Measurements from ENCODE around the gene UBN2. TPM values are rescaled to one million over a fixed set of nuclear protein-coding genes. Genes with fewer than 3 reads are reported as not detected.

The UBN2 gene
- total RNA-seq, 1 donor from 2014 or later, result 7.4 TPM

DNA sequence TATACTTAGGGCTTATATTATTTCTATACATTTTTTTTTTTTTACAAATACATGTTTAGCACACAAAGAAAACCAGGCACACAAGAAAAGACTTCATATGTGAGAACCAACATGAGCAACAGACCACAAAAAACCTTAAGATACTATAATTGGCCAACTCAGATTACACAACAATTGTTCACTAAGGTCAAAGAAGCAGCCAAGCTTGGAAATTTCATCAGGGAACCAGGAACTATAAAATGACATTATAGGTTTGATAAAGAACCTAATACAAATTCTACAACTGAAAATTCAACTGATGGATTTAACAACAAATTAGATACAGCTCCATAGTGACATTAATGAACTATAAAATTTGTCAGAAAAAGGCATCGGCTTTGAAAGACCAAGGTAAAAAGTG lies 124.3 kb downstream of the UBN2 start:
- H3K27me3 ChIP-seq (ENCODE audit: control insufficient read depth, insufficient read depth, low read length), result no peaks in the 10 kb centered on the region
- no peak overlapping the region for H3K4me3 ChIP-seq (ENCODE audit: low read depth, low read length)
- TF ChIP-seq, protein P1, sequence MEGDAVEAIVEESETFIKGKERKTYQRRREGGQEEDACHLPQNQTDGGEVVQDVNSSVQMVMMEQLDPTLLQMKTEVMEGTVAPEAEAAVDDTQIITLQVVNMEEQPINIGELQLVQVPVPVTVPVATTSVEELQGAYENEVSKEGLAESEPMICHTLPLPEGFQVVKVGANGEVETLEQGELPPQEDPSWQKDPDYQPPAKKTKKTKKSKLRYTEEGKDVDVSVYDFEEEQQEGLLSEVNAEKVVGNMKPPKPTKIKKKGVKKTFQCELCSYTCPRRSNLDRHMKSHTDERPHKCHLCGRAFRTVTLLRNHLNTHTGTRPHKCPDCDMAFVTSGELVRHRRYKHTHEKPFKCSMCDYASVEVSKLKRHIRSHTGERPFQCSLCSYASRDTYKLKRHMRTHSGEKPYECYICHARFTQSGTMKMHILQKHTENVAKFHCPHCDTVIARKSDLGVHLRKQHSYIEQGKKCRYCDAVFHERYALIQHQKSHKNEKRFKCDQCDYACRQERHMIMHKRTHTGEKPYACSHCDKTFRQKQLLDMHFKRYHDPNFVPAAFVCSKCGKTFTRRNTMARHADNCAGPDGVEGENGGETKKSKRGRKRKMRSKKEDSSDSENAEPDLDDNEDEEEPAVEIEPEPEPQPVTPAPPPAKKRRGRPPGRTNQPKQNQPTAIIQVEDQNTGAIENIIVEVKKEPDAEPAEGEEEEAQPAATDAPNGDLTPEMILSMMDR (IDR thresholded peaks at IDR 0.05; ENCODE audit: insufficient read depth, low read length, poor library complexity, severe bottlenecking), result no peak
- no peak for DNase-seq (ENCODE audit: low read depth)
- H3K36me3 ChIP-seq (ENCODE audit: control insufficient read depth, insufficient read depth, low read length), result no peaks in the 10 kb centered on the region

Other genes with a start within 250 kb of the UBN2 start
- gene KIAA1549, start 249.8 kb upstream of the UBN2 start, total RNA-seq, result 5.8 and 7.6 TPM in 2 replicates
- 14.4 and 21.6 TPM in 2 replicates for gene ZC3HAV1L, start 195.2 kb upstream of the UBN2 start, total RNA-seq
- 43.4 and 48.5 TPM in 2 replicates for gene ZC3HAV1, start 121.5 kb upstream of the UBN2 start, total RNA-seq
- gene FMC1, start 110.1 kb downstream of the UBN2 start, total RNA-seq, result 8.3 and 8.4 TPM in 2 replicates
- gene LUC7L2, start 128.7 kb downstream of the UBN2 start, total RNA-seq, result 49.3 and 56.0 TPM in 2 replicates

Measured in kidney epithelial cell (primary cell).